ENCODE data around the gene IL17RE.
A peak's percentile ranks its signal among the peaks of the same experiment; 100 is the strongest.
"Not testable (repeated sequence)": the region's sequence is repeated elsewhere in the genome, so short reads cannot be mapped to it uniquely, and the experiment has no call there.

The IL17RE gene

DNA sequence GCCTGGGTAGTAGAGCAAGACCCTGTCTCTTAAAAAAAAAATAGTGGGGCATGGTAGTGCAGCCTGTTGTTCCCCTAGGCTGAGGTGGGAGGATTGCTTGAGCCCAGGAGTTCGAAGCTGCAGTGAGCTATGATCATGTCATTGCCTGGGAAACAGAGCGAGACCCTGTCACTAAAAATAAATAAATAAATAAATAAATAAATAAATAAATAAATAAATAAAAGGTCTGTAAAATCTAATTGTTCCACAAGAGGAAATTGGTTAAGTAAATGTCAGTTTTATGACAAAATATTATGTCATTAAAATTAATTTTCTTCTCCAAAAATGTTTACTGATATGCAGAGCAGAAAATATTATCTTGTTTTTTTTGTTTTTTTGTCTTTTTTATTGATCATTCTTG is 36.3 kb downstream of the IL17RE start (continued):
- TF ChIP-seq ZNF404 (tag by site-specific recombination; IDR thresholded peaks at IDR 0.05) (peak; percentile 98), ZNF530 (tag by site-specific recombination; IDR thresholded peaks at IDR 0.05; ENCODE audit: low read depth) (peak; percentile 62; the same call in 1 of the 2 replicates), ZNF140 (tag by site-specific recombination; IDR thresholded peaks at IDR 0.05) (peak; percentile 88), ZNF501 (tag by site-specific recombination; IDR thresholded peaks at IDR 0.05) (peak; percentile 76), ZNF366 (tag by site-specific recombination; conservative IDR thresholded peaks at IDR 0.05) (peak; percentile 43), GLI2 (tag by site-specific recombination; IDR thresholded peaks at IDR 0.05; ENCODE audit: borderline replicate concordance, low read depth) (peak; percentile 6; the same call in 1 of the 2 replicates), ZNF121 (tag by site-specific recombination; IDR thresholded peaks at IDR 0.05) (peak; percentile 63; the same call in 1 of the 2 replicates), ZNF394 (tag by site-specific recombination; IDR thresholded peaks at IDR 0.05; ENCODE audit: borderline replicate concordance) (peak; percentile 98), ELK4 (IDR thresholded peaks at IDR 0.05; ENCODE audit: borderline replicate concordance, low read depth, low read length) (no peak), MYNN (tag by site-specific recombination; IDR thresholded peaks at IDR 0.05; ENCODE audit: borderline replicate concordance) (no peak; the same call in 1 of the 2 replicates), REPIN1 (tag by site-specific recombination; IDR thresholded peaks at IDR 0.05; ENCODE audit: low read depth) (no peak), RBAK (tag by site-specific recombination; IDR thresholded peaks at IDR 0.05) (0 out of 2 replicates have a peak, but pooled peaks have one; percentile 43)
- TF ChIP-seq, protein P1, sequence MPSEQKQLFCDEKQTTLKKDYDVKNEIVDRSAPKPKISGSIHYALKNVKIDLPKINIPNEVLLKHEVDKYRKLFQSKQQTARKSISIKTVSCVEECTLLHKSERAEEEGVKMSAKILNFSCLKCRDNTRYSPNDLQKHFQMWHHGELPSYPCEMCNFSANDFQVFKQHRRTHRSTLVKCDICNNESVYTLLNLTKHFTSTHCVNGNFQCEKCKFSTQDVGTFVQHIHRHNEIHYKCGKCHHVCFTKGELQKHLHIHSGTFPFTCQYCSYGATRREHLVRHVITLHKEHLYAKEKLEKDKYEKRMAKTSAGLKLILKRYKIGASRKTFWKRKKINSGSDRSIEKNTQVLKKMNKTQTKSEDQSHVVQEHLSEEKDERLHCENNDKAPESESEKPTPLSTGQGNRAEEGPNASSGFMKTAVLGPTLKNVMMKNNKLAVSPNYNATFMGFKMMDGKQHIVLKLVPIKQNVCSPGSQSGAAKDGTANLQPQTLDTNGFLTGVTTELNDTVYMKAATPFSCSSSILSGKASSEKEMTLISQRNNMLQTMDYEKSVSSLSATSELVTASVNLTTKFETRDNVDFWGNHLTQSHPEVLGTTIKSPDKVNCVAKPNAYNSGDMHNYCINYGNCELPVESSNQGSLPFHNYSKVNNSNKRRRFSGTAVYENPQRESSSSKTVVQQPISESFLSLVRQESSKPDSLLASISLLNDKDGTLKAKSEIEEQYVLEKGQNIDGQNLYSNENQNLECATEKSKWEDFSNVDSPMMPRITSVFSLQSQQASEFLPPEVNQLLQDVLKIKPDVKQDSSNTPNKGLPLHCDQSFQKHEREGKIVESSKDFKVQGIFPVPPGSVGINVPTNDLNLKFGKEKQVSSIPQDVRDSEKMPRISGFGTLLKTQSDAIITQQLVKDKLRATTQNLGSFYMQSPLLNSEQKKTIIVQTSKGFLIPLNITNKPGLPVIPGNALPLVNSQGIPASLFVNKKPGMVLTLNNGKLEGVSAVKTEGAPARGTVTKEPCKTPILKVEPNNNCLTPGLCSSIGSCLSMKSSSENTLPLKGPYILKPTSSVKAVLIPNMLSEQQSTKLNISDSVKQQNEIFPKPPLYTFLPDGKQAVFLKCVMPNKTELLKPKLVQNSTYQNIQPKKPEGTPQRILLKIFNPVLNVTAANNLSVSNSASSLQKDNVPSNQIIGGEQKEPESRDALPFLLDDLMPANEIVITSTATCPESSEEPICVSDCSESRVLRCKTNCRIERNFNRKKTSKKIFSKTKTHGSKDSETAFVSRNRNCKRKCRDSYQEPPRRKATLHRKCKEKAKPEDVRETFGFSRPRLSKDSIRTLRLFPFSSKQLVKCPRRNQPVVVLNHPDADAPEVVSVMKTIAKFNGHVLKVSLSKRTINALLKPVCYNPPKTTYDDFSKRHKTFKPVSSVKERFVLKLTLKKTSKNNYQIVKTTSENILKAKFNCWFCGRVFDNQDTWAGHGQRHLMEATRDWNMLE (tag by site-specific recombination; conservative IDR thresholded peaks at IDR 0.05; ENCODE audit: low read depth): peak; percentile 96
- TF ChIP-seq, protein P2, sequence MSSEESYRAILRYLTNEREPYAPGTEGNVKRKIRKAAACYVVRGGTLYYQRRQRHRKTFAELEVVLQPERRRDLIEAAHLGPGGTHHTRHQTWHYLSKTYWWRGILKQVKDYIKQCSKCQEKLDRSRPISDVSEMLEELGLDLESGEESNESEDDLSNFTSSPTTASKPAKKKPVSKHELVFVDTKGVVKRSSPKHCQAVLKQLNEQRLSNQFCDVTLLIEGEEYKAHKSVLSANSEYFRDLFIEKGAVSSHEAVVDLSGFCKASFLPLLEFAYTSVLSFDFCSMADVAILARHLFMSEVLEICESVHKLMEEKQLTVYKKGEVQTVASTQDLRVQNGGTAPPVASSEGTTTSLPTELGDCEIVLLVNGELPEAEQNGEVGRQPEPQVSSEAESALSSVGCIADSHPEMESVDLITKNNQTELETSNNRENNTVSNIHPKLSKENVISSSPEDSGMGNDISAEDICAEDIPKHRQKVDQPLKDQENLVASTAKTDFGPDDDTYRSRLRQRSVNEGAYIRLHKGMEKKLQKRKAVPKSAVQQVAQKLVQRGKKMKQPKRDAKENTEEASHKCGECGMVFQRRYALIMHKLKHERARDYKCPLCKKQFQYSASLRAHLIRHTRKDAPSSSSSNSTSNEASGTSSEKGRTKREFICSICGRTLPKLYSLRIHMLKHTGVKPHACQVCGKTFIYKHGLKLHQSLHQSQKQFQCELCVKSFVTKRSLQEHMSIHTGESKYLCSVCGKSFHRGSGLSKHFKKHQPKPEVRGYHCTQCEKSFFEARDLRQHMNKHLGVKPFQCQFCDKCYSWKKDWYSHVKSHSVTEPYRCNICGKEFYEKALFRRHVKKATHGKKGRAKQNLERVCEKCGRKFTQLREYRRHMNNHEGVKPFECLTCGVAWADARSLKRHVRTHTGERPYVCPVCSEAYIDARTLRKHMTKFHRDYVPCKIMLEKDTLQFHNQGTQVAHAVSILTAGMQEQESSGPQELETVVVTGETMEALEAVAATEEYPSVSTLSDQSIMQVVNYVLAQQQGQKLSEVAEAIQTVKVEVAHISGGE (tag by site-specific recombination; conservative IDR thresholded peaks at IDR 0.05; ENCODE audit: low read depth): peak; percentile 88
- TF ChIP-seq, protein P3, sequence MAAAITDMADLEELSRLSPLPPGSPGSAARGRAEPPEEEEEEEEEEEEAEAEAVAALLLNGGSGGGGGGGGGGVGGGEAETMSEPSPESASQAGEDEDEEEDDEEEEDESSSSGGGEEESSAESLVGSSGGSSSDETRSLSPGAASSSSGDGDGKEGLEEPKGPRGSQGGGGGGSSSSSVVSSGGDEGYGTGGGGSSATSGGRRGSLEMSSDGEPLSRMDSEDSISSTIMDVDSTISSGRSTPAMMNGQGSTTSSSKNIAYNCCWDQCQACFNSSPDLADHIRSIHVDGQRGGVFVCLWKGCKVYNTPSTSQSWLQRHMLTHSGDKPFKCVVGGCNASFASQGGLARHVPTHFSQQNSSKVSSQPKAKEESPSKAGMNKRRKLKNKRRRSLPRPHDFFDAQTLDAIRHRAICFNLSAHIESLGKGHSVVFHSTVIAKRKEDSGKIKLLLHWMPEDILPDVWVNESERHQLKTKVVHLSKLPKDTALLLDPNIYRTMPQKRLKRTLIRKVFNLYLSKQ (tag by site-specific recombination; IDR thresholded peaks at IDR 0.05; ENCODE audit: borderline replicate concordance): peak; percentile 77; the same call in 1 of the 2 replicates

GRCh38 chr3:9939906-9940305 is 37.3 kb downstream of the IL17RE start:
- POLR2A ChIA-PET: not testable (repeated sequence)

More at GRCh38 chr3:9939906-9940305, 37.3 kb downstream of the IL17RE start:
- H3K36me3 ChIP-seq (ENCODE audit: control insufficient read depth in 2 of 2, insufficient read depth in 1 of 2, low read length in 2 of 2): peaks cover 6 to 66% of the 10 kb centered on the region in 2 experiments; a peak in 2 of 3 replicates
- CTCF ChIA-PET; H3K4me3 ChIP-seq (ENCODE audit: low read depth, low read length); H3K4me1 ChIP-seq (ENCODE audit: control insufficient read depth, insufficient read depth, low read length); H3K27ac ChIP-seq (ENCODE audit: extremely low read depth, low read depth, low read length); H3K9me3 ChIP-seq (ENCODE audit: control insufficient read depth, insufficient read depth, low read depth, low read length): not testable (repeated sequence)
